Hematopoietic multipotent progenitor cell treated with erythropoietin and hydrocortisone succinate and interleukin-3 and kit ligand, for 8 days (in vitro differentiated cells): ENCODE measurements around the gene RSPO1.

ENCODE experiments used
- DNase-seq: peaks from one replicate; pipeline ENCODE4 v3.0.0-alpha.2; 2015

The RSPO1 gene

GRCh38 chr1:37656026-37656425 is 21.3 kb upstream of the RSPO1 start:
- DNase-seq, result no peak

- DNase-seq, result no peak
Measured at GRCh38 chr1:37655274-37655673, 20.6 kb upstream of the RSPO1 start.

- no peak for DNase-seq
Measured at GRCh38 chr1:37653906-37654305, 19.2 kb upstream of the RSPO1 start.

- DNase-seq, result no peak
Measured at GRCh38 chr1:37652976-37653375, 18.3 kb upstream of the RSPO1 start.

GRCh38 chr1:37651803-37652202 is 17.1 kb upstream of the RSPO1 start:
- DNase-seq, result no peak

GRCh38 chr1:37650721-37651120 is 16.0 kb upstream of the RSPO1 start:
- DNase-seq, result no peak

GRCh38 chr1:37650173-37650572 is 15.5 kb upstream of the RSPO1 start:
- DNase-seq, result no peak

GRCh38 chr1:37647281-37647680 is 12.6 kb upstream of the RSPO1 start:
- DNase-seq, result no peak

GRCh38 chr1:37641059-37641458 is 6.4 kb upstream of the RSPO1 start:
- DNase-seq, result no peak

GRCh38 chr1:37636435-37636834 is 1.7 kb upstream of the RSPO1 start:
- no peak for DNase-seq

- no peak for DNase-seq
Measured at GRCh38 chr1:37634992-37635902, 555 bp upstream of the RSPO1 start.

GRCh38 chr1:37633938-37634243 is 801 bp downstream of the RSPO1 start:
- no peak for DNase-seq

- DNase-seq, result no peak
Measured at GRCh38 chr1:37633040-37633937, 1.4 kb downstream of the RSPO1 start.

GRCh38 chr1:37631036-37631435 is 3.7 kb downstream of the RSPO1 start:
- no peak for DNase-seq

GRCh38 chr1:37630426-37631028 is 4.2 kb downstream of the RSPO1 start:
- DNase-seq, result no peak

- DNase-seq, result no peak
Measured at GRCh38 chr1:37629726-37630425, 4.8 kb downstream of the RSPO1 start.

GRCh38 chr1:37629008-37629407 is 5.7 kb downstream of the RSPO1 start:
- no peak for DNase-seq

- DNase-seq, result no peak
Measured at GRCh38 chr1:37628026-37628556, 6.6 kb downstream of the RSPO1 start.

- no peak for DNase-seq
Measured at GRCh38 chr1:37622131-37622530, 12.6 kb downstream of the RSPO1 start.

GRCh38 chr1:37621326-37621870 is 13.3 kb downstream of the RSPO1 start:
- DNase-seq, result no peak

- no peak for DNase-seq
Measured at GRCh38 chr1:37620707-37621106, 14.0 kb downstream of the RSPO1 start.

GRCh38 chr1:37616330-37616729 is 18.4 kb downstream of the RSPO1 start:
- DNase-seq, result no peak
